HG02588 (cell line): Measurements from ENCODE around the gene CACNA2D3.

Experiments
- ATAC-seq: cut with Tn5 transposase; IDR thresholded peaks from one replicate; pipeline ENCODE4 v1.9.1; 2021; ENCODE audit warnings: mild to moderate bottlenecking, moderate library complexity; ENCODE audit not compliant: unreplicated experiment

CACNA2D3 gene

GRCh38 chr3:54891540-54891897 is 769.2 kb downstream of the CACNA2D3 start:
- no peak for ATAC-seq

- ATAC-seq: no peak
Measured at GRCh38 chr3:54892168-54892567, 769.8 kb downstream of the CACNA2D3 start.

GRCh38 chr3:54895613-54896012 is 773.3 kb downstream of the CACNA2D3 start:
- ATAC-seq: no peak

DNA sequence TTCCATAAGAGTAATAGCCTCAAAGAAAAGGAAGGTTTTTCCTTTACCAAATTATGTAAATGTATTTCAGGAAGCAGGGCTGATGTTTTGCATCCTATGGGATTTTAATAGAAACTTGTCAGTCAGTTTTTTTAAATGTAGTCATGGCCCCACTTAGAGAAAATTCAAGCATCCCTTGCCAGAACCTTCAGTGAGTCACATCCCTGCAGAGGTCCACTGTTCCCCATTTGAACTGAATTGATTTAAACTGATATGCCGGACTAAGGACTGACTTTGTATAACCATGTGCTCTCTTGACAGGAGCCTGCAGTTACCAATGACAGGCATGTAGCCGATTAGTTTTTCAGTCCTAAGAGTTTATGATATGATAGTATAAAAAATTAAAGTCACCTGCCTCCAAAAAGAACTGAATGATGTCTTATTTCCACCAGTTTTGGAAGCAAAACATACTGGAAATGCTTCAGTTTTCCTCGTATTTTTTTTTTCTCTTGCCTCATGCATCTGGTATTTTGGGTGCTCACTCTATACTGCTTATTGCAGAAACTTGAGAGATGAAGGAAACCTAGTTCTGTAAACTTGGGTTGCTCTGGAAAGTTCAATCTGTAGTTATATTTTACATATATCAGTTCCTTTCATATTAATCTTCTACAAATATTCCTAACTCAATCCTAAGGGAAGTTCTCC is 774.8 kb downstream of the CACNA2D3 start:
- no peak for ATAC-seq

DNA sequence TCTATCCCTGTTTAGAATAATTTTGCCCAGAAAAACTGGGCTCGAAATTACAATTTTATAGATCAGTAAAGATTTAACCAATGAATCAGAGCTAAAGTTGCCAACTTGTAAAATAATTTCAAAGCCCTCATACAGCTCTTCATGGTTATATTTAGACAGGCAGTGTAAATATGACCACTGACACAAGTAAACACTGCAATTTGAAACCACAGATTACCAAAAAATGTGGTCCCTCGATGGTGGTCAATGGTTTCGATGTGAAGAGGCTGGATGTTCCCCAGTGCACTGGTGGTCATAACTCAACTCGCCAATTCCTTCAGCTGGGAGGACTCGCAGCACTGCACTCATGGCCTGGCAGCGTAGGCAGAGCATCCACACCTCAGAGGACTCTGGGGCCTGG is 776.9 kb downstream of the CACNA2D3 start:
- ATAC-seq: no peak

DNA sequence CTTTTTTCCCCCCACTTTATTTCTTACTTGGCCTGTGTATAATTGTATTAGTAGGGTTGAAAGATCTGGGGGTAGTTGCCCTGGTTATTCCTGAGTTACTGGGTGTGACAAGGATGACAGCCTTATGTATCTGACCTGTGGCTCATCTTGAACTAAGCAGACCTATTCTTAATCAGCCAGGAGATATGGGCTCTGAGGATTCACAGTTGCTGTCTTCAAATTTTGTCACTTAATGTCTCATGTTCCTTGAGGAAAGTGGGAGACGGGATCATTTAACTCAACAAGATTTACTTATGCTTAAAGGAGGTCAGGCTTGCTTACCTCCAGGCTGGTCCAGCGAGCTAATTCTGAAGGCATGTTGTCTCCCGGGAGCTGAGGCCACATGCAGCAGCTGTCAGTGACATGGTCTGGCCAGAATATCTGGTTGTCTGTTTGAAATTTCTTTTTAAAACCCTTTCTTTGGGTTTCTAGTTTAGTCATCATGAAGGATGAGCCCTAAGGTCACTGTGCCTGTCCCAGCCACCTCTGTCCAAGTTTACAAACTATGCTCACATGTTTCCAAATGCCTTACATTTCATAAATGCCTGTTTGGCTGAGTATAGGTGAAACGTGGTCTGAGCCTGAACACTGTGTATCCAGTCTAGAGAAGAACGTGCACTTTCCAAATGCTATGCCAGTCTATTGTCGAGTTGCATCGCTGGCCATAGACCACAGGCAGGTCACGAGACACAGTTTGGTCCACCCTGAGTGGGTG is 778.7 kb downstream of the CACNA2D3 start:
- no peak for ATAC-seq

- ATAC-seq: no peak
Measured at GRCh38 chr3:54901906-54902685, 779.7 kb downstream of the CACNA2D3 start.

GRCh38 chr3:54905261-54905888 is 783.0 kb downstream of the CACNA2D3 start:
- no peak for ATAC-seq

- ATAC-seq: no peak
Measured at GRCh38 chr3:54905920-54906319, 783.6 kb downstream of the CACNA2D3 start.

DNA sequence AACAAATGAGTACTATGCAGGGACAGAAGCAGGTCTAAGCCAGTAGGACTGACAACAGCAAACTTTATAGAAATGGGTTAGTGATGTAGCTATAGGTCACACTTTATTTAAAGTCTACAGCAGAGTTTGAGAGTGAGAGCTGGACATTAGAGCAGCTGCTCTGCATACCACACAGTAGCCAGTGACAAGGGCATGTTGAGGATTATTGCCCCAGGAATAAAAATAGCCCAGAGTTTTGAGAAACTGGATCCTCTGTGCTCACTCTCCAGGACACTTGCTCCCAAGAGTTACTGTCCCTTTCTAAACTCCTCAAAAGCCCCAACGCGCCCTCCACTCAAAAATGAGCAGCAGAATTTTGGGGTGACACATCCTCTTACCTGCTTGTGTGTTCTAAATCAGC is 784.4 kb downstream of the CACNA2D3 start:
- no peak for ATAC-seq

GRCh38 chr3:54909191-54909590 is 786.8 kb downstream of the CACNA2D3 start:
- ATAC-seq: no peak

- ATAC-seq: no peak
Measured at GRCh38 chr3:54914180-54914579, 791.8 kb downstream of the CACNA2D3 start.

- no peak for ATAC-seq
Measured at GRCh38 chr3:54915181-54915580, 792.8 kb downstream of the CACNA2D3 start.

- ATAC-seq: no peak
Measured at GRCh38 chr3:54915976-54916375, 793.6 kb downstream of the CACNA2D3 start.

DNA sequence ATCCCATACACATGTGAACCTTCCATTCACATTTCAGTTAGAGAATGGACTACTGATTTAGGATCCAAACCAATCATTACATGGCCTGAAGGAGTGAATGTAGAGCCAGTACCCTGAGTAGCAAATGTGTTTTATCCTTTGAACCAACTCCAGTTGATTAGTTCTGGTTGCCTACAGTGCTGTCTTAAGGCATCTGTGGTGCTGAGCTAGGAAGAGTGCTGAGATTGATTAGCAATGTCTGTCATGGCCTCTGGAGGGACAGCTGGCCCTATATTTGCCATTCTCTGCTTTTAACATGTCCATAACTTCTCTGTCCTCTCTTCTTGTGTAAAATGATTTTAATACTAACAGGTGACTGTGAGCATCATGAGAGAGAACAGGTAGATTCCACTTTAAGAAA is 794.4 kb downstream of the CACNA2D3 start:
- ATAC-seq: no peak

DNA sequence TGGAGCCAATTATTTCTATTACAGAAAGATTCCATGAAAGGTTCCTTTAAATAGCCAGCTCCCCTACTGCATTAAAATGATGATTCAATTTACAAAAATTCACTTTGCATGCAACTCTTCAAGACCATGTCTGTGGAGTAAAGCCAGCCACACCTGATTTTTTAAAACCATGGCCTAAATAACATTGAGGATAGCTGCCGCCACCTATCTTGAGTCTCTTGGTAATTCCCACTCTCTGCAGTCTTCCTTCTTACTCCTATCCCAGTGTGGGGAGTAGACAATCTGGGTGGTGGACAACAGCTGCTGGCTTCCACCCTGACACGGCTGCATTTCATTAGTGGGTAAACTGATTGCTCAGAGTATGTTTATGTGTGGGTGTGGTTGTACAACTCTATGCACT is 794.8 kb downstream of the CACNA2D3 start:
- ATAC-seq: no peak

- no peak for ATAC-seq
Measured at GRCh38 chr3:54917862-54918261, 795.5 kb downstream of the CACNA2D3 start.

DNA sequence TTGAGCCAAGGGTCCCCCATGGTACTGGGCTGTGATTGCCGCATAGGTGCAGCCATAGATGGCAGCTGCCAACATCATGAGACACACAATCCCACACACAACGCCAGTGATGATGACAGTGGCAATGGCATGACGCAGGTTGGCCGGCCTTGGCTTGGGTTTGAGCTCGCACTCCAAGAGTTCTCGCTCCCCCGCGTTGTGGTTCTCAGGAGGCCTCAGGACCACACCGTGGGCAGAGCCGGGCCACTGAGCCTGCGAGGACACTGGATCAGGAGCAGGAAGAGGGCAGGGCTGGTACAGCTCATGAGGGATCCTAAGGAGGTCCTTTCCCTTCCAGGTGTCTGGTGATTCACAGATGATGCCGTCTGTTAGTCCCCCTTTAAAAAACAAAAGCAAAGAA is 796.2 kb downstream of the CACNA2D3 start:
- ATAC-seq: no peak

DNA sequence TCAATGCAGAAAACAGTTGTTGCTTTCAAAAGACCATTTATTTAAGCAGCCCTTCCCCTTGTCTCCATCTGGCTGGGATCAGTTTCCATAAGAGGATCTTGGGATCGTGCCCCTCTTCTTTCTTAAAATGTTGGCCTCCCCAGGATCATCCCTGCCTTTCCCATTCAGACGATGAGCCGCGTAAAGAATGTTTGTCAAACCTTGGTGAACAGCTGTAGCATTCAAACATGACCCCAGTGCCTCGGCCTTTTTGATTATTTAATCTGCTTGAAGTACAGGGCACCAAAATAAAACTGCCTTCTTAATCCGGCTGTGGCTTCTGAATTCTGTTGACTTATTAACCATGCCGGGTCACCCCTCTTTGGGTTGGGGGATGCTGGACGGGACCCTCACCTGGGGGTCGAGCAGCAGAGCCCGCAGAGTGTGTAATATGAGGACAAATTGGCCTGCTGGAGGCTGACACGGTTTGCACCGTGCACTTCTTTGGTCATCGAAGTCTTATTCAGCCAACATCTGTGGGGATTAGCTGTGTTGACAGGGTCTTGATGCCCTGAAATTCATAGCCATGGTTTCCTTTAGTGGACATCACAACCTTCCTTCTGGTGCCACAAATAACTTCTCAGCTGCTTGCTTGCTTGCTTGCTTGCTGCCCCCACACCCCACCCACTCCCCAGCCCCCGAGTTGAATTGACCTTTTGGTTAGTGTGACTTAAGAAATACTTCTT is 805.9 kb downstream of the CACNA2D3 start, which contains the start of gene LRTM1:
LRTM1 (minus strand) TSS at position 14 of the 725 bp plus-strand sequence. CDS start 148 bp downstream, outside the sequence.
- no peak for ATAC-seq

DNA sequence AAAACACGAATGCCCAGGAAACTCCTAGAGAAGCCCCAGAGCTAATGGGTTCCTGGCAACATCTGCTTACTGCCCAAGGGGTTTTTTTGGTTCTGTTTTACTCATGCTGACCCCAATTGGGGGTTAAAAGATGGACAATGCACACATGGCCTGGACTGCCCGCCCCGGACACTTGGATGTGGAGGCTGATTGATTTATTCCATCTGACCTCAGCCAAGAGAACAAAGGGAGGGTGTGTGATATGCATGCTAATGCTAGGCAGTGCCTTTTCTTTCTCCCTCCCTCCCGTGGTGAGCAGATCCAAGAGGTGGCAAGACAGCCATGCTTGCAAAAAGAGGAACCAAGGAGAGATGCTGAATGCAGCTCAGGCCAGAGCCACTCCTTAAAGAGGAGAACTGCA is 808.8 kb downstream of the CACNA2D3 start:
- ATAC-seq: no peak

DNA sequence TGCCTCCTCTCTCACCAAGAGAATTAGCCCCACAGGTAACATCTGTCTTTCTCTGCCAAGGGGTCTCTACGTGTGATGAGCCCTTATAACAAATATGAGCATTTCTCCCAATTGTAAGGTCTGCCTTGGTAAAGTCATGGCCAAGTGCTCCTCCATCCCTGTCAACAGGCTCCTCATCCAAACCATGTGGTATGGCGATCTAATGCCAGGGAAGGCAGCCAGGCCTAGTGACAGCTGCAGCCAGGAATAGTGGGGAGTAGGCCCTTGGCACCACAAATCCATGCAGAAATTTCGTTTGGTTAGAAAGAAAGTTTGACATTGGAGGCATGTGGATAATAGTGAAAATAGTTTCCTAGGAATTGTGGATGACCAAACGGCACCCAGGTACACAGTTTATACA is 810.3 kb downstream of the CACNA2D3 start:
- ATAC-seq: no peak
